PC-3 (cell line): ENCODE data around the gene CPA3. TPM values are rescaled to one million over a fixed set of nuclear protein-coding genes. Genes with fewer than 3 reads are reported as not detected.

ENCODE experiments used
- ATAC-seq: fragments of 200-7000 bp; cut with Tn5 transposase; 2 replicates; pipeline ENCODE4 v1.9.1; 2020; ENCODE audit warnings: mild to moderate bottlenecking, moderate library complexity
- BruUV-seq: library from RNA; stranded (reverse); fragments of 400-500 nt; replicated peaks from 2 replicates; lab custom pipeline; 2021; lab: Mats Ljungman, UMichigan
- CTCF ChIA-PET: fragments of 300-600 bp; sonication (Branson Sonifier 250); formaldehyde crosslinking; loops from one replicate; lab custom pipeline; 2022; ENCODE audit warnings: antibody characterized with exemption; lab: Charles Lee
- POLR2A ChIA-PET: fragments of 300-600 bp; sonication (Branson Sonifier 250); formaldehyde crosslinking; loops from one replicate; lab custom pipeline; 2022; ENCODE audit warnings: antibody characterized with exemption; ENCODE audit not compliant: unreplicated experiment; lab: Charles Lee
- DNase-seq: peaks from one replicate; pipeline ENCODE4 v3.0.0-alpha.2; 2015
- H2AFZ ChIP-seq: fragments of 300-600 bp; sonication (generic); 2 replicates; pipeline ENCODE4 v1.6.0; 2016; ENCODE audit warnings: antibody characterized with exemption, low read length
- H3F3A ChIP-seq: fragments of 300-600 bp; sonication (generic); one replicate; pipeline ENCODE4 v1.6.0; 2017; ENCODE audit warnings: antibody characterized with exemption, low read length, control low read depth, mild to moderate bottlenecking; ENCODE audit not compliant: unreplicated experiment
- H3K27ac ChIP-seq: fragments of 300-600 bp; sonication (generic); 2 replicates; pipeline ENCODE4 v1.5.1; 2016; ENCODE audit warnings: mild to moderate bottlenecking, low read length
- H3K27me3 ChIP-seq: fragments of 300-600 bp; sonication (generic); 2 replicates; pipeline ENCODE4 v1.6.1; 2016; ENCODE audit warnings: low read length, mixed read lengths
- H3K36me3 ChIP-seq: fragments of 300-600 bp; sonication (generic); 2 replicates; pipeline ENCODE4 v1.6.1; 2016; ENCODE audit warnings: low read depth, mixed run types, low read length, mixed read lengths
- H3K4me1 ChIP-seq: fragments of 300-600 bp; sonication (generic); 2 replicates; pipeline ENCODE4 v1.5.1; 2016; ENCODE audit warnings: low read length; ENCODE audit not compliant: insufficient read depth
- H3K4me2 ChIP-seq: fragments of 300-600 bp; sonication (generic); 2 replicates; pipeline ENCODE4 v1.6.0; 2016; ENCODE audit warnings: low read length
- H3K4me3 ChIP-seq: fragments of 300-600 bp; sonication (generic); 2 replicates; pipeline ENCODE4 v1.5.1; 2016; ENCODE audit warnings: mild to moderate bottlenecking, low read length, mixed read lengths
- H3K79me2 ChIP-seq: fragments of 300-600 bp; sonication (generic); 2 replicates; pipeline ENCODE4 v1.6.1; 2017; ENCODE audit warnings: low read length, mixed read lengths
- H3K9ac ChIP-seq: fragments of 300-600 bp; sonication (generic); 2 replicates; pipeline ENCODE4 v1.6.0; 2016; ENCODE audit warnings: mild to moderate bottlenecking, low read length
- H3K9me2 ChIP-seq: fragments of 300-600 bp; sonication (generic); replicated peaks from 2 replicates; pipeline ENCODE4 v1.6.1; 2016; ENCODE audit warnings: mixed run types, low read length, mixed read lengths
- H3K9me3 ChIP-seq: fragments of 300-600 bp; sonication (generic); 2 replicates; pipeline ENCODE4 v1.6.1; 2016; ENCODE audit warnings: low read length, mixed read lengths
- H4K20me1 ChIP-seq: fragments of 300-600 bp; sonication (generic); 2 replicates; pipeline ENCODE4 v1.6.1; 2016; ENCODE audit warnings: low read length, mixed read lengths
- EZH2 ChIP-seq: fragments of 300-600 bp; sonication (generic); IDR thresholded peaks from one replicate; pipeline ENCODE4 v1.6.1; 2017; ENCODE audit warnings: antibody characterized with exemption, mild to moderate bottlenecking, low read length; ENCODE audit not compliant: unreplicated experiment
- EZH2phosphoT487 ChIP-seq: fragments of 300-600 bp; sonication (generic); IDR thresholded peaks from 2 replicates; pipeline ENCODE4 v1.6.1; 2018; ENCODE audit warnings: mild to moderate bottlenecking, antibody characterized with exemption, low read length, borderline replicate concordance
- intact Hi-C: fragments of 100-400 bp; cut with micrococcal nuclease; formaldehyde crosslinking; loops from 2 replicates; pipeline ENCODE4 v1.9.0; 2023
- total RNA-seq: library from RNA; depleted of rRNA; stranded (reverse); fragments of >200 nt; gene quantifications from 2 replicates; pipeline ENCODE4 v1.2.3, GENCODE V29; 2014
- TF ChIP-seq, protein P1 (sequence below): fragments of 300-600 bp; sonication (generic); conservative IDR thresholded peaks from 2 replicates; pipeline ENCODE4 v1.5.1; 2017; ENCODE audit warnings: antibody characterized with exemption, low read depth, mild to moderate bottlenecking, low read length

CPA3 gene
- total RNA-seq, 1 experiment from 2014 or later: not detected

DNA sequence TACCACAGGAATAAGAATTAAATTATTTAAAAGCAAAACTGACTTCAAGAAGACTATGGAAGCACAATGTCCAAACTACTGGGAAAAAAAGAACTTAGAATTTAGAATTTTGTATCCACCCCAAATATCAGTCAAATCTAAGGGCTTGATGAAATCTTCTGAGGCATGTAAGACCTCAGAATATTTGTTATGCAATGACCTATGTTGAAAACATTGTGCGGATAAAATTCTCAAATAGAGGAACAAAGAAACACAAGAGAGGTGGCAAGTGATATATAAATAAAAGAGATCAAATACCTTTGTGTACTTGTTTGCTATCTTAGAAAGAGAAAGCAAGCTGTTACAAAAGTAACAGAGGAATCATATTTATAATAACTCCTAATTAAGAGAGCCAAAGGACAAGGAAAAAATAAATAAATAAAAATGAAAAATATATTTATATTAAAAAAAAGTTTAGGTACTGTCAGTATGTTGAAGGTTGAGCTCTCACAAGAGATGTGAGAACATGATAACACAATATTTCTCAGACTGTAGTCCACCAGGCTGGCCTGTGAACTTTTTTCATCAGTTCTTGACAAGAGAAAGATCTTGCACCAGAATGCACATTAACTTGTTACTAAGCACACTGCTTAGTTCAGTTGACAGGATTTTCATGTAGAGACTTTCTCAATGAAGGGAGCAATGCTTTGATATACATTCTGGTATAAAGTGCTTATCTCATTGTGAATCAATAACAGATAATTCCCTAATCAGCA is 50.0 kb downstream of the CPA3 start:
- Histone ChIP-seq H4K20me1 (no peaks in the 10 kb centered on the region), H3F3A (no peaks in the 10 kb centered on the region), H3K9ac (no peak overlapping the region), H3K4me3 (no peak overlapping the region), H3K27ac (no peak overlapping the region), H3K79me2 (no peaks in the 10 kb centered on the region), H3K9me3 (no peaks in the 10 kb centered on the region), H3K27me3 (no peaks in the 10 kb centered on the region), H3K4me1 (no peaks in the 10 kb centered on the region), H3K36me3 (no peaks in the 10 kb centered on the region), H3K4me2 (no peak overlapping the region), H3K9me2 (no peaks in the 10 kb centered on the region), H2AFZ (no peak overlapping the region)
- DNase-seq (no peak), ATAC-seq (no peak)
- no TSS peak for BruUV-seq
- no peak for TF ChIP-seq EZH2phosphoT487
- TF ChIP-seq, protein P1, sequence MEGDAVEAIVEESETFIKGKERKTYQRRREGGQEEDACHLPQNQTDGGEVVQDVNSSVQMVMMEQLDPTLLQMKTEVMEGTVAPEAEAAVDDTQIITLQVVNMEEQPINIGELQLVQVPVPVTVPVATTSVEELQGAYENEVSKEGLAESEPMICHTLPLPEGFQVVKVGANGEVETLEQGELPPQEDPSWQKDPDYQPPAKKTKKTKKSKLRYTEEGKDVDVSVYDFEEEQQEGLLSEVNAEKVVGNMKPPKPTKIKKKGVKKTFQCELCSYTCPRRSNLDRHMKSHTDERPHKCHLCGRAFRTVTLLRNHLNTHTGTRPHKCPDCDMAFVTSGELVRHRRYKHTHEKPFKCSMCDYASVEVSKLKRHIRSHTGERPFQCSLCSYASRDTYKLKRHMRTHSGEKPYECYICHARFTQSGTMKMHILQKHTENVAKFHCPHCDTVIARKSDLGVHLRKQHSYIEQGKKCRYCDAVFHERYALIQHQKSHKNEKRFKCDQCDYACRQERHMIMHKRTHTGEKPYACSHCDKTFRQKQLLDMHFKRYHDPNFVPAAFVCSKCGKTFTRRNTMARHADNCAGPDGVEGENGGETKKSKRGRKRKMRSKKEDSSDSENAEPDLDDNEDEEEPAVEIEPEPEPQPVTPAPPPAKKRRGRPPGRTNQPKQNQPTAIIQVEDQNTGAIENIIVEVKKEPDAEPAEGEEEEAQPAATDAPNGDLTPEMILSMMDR: no peak
- no peak for TF ChIP-seq EZH2
- POLR2A ChIA-PET: no interaction called here
- intact Hi-C loops: no loop called here
- CTCF ChIA-PET: no interaction called here

DNA sequence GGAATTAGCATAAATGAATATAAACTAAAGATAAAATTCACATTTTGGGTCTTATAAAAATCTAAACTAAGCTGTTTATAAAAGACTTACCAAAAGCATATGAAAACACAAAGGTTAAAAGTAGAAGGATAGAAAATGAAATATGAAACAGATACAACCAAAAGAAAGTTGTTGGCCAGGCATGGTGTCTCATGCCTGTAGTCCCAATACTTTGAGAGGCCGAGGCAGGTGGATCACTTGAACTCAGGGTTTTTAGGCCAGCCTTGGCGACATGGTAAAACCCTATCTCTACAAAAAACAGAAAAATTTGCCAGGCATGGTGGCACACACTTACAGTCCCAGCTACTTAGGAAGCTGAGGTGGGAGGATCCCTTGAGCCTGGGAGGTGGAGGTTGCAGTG is 51.0 kb downstream of the CPA3 start:
- POLR2A ChIA-PET: no interaction called here
- CTCF ChIA-PET: no interaction called here
- Histone ChIP-seq H3K27ac (no peak overlapping the region), H3K4me1 (no peaks in the 10 kb centered on the region), H3F3A (no peaks in the 10 kb centered on the region), H3K4me3 (no peak overlapping the region), H3K9me3 (no peaks in the 10 kb centered on the region), H3K36me3 (no peaks in the 10 kb centered on the region), H3K79me2 (no peaks in the 10 kb centered on the region), H3K9me2 (no peaks in the 10 kb centered on the region), H4K20me1 (no peaks in the 10 kb centered on the region), H3K27me3 (no peaks in the 10 kb centered on the region), H3K9ac (no peak overlapping the region), H2AFZ (no peak overlapping the region), H3K4me2 (no peak overlapping the region)
- BruUV-seq: no TSS peak
- ATAC-seq (no peak), DNase-seq (no peak)
- intact Hi-C loops: no loop called here
- no peak for TF ChIP-seq EZH2
- no peak for TF ChIP-seq EZH2phosphoT487
- TF ChIP-seq, protein P1: no peak

GRCh38 chr3:148922467-148922866 is 57.4 kb downstream of the CPA3 start:
- intact Hi-C loops: no loop called here
- Histone ChIP-seq H3K27ac (no peak overlapping the region), H3K9ac (no peak overlapping the region), H3K9me3 (no peaks in the 10 kb centered on the region), H3K4me3 (no peak overlapping the region), H3F3A (no peaks in the 10 kb centered on the region), H3K4me1 (peaks cover 8% of the 10 kb centered on the region; the same call in 1 of the 2 replicates), H3K36me3 (no peaks in the 10 kb centered on the region), H3K9me2 (no peaks in the 10 kb centered on the region), H4K20me1 (no peaks in the 10 kb centered on the region), H3K79me2 (no peaks in the 10 kb centered on the region), H2AFZ (no peak overlapping the region), H3K27me3 (peaks cover 12% of the 10 kb centered on the region; the same call in 1 of the 2 replicates), H3K4me2 (no peak overlapping the region)
- ChIA-PET POLR2A (no interaction called here), CTCF (no interaction called here)
- no TSS peak for BruUV-seq
- ATAC-seq (no peak), DNase-seq (no peak)
- TF ChIP-seq EZH2phosphoT487 (no peak), EZH2 (no peak)
- TF ChIP-seq, protein P1: no peak
